SIG-M5 (cell line): Measurements from ENCODE around the gene UBE2G1.
"Not testable (repeated sequence)": the region's sequence is repeated elsewhere in the genome, so short reads cannot be mapped to it uniquely, and the experiment has no call there.

ENCODE experiments used
- DNase-seq: peaks from one replicate; lab custom pipeline; 2025; lab: John Stamatoyannopoulos, UW

UBE2G1 gene

DNA sequence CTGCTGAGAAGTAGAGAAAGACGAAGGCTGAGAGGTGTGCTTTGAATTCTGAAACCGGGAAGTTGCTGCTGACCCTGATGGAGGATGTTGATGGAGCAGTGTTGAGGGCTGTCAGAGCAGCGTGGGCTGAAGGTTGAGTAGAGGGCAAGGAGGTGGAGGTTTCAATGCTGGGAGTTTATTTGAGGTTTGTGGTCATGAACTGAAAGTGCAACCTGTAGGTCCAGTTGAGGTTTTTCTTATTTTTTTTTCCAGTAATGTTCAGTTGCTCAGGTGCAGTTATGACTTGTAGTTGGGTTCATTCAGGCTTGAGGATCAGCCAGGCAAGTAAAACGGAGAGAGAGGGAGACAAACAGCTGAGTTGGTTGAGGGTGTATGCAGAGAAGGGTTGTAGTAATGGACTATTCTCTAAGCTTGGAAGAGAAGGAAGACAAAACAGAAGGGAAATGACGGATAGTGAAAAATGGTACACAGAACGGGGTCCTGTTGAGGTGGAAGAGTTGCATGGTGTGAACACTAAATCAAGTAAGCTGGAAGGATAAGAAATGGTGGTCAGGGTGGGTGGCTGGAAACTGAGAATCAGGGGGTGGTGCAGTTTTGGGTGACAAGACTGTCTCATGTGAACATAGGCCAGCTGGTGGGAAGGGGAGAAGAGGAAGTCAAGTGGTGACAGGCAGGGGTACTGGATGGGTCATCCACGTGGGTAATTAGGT, 8.7 kb upstream of the UBE2G1 start:
- no peak for DNase-seq

DNA sequence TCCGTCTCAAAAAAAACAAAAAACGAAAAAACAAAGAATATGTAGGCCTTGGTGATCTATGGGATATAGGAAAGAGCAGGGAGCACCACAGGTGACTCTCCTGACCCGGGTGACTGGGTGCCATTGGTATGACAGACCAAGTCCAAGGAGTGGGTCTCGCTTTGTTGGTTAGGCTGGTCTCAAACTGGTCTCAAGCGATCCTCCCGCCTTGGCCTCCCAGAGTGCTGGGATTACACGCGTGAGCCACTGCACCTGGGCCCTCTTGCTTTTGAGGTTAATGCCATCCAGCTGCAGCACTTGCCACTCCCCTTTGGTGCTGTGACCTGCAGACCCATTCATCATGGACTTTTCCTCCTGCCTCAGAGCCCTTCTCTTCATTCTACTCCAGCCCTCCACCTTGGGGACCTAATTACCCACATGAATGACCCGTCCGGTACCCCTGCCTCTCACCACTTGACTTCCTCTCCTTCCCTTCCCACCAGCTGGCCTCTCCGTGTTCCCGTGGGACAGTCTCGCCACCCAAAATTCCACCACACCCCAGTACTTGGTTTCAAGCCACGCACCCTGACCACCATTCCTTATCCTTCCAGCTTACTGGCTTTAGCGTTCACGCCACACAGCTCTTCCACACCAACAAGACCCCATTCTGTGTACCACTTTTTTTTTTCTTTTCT, 3.2 kb upstream of the UBE2G1 start:
- DNase-seq, result no peak

DNA sequence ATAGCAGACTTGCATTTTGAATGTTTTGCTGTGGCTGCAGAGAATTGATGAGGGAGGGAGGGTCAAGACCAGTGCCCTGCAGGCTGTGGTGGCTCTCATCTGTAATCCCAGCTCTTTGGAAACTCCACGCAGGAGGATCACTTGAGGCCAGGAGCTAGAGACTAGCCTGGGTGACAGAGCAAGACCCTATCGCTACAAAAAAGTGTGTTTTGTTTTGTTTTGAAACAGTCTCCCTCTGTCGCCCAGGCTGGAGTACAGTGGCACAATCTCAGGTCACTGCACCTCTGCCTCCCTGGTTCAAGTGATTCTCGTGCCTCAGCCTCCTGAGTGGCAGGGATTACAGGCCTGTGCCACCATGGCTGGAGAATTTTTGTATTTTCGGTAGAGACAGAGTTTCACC, 1.9 kb upstream of the UBE2G1 start:
- no peak for DNase-seq

DNA sequence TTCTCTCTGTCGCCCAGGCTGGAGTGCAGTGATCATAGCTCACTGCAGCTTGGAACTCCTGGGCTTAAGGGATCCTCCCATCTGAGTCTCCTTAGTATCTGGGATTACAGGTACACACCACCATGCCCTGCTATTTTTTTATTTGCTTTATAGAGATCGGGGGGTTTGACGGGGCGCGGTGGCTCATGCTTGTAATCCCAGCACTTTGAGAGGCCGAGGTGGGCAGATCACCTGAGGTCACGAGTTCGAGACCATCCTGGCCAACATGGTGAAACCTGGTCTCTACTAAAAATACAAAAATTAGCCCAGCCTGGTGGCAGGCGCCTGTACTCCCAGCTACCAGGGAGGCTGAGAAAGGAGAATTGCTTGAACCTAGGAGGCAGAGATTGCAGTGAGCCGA, 702 bp upstream of the UBE2G1 start:
- not testable (repeated sequence) for DNase-seq

DNA sequence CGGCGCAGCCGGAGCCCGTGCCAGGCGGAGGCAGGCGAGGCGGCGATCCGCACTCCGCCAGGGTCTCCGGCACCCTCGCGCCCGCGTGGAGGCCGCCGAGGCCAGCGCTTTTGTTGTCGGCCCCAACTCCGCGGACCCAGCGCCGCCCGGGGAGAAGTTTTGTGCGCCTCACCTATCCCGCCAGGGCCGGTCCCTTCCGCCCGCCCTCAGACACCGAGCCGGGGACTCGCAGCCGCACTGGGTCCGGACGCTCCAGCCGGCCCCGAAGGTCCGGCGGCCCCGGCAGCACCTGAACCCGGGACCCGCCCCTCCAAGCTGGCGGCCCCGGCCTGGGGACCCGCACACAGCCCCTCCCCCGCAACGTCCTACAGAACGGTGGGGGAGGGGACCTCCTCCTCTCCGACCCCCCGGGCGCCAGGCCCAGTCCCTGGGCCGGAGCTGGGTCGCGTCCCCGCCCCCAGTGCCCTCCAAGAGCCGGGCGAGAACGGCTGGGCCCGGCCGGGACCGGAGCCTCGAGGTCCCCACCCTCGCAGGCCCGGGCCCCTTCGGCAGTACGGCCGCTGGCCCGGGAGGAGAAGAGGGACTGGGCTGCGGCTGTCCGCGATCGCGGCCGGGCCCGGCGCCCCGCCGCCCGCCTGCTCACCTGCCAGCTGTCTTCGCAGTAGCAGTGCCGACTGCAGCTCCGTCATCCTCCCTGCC, 698 bp downstream of the UBE2G1 start:
- DNase-seq, result no peak

DNA sequence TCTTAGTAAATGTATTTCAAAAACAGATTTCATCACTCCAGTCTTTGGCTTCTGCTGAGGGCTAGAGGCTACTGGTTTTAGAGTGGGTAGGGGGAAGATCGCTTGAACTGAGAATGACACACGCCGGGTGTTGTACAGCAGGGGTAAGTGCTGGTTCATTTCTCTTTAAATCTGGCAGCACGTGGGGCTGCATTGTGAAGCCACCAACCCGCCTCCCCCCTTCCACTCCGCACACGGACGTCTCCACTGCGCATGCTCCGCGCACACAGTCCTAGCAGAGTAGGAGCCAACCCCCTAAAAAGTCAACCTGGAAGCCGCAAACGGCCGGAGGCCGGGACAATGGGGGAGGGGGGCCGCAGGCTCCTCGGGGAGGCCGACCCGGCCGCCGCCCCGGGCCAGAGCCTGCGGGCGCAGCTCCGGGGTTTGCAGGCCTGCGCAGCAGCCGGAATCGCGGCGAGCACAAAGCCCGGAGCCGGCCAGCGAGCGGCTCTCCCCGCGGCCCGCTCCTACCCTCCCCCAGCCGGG, 1.3 kb downstream of the UBE2G1 start:
- DNase-seq, result peak; percentile 62

DNA sequence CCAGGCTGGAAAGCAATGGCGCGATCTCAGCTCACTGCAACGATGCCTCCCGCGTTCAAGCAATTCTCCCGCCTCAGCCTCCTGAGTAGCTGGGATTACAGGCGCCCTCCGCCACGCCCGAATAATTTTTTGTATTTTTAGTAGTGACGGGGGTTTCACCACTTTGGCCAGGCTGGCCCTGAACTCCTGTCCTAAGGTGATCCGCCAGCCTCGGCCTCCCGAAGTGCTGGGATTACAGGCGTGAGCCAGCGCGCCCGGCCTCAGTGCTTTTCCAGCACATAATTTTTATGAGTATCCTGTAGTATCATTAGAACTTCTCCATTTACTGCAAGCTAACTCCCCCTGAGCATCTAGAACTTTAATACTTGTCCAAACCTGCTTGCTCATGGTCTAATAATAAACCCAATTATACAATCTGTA, 1.8 kb downstream of the UBE2G1 start:
- DNase-seq, result no peak

DNA sequence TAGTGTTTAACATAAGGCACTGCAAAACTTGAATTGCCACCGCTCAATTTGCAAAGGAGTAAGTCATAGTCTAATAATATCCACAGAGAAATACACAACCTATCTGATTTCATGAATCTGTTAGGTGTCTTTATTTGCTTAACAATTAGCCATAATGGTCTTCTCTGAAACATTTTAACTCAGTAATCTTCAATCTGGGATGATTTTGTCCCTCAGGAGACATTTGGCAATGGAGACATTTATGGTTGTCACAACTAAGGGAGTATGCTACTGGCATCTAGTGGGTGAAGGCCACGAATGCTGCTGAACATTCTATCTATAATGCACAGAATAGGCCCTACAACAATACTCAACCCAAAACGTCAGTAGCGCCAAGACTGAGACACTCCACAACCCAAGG, 4.3 kb downstream of the UBE2G1 start:
- DNase-seq, result no peak

DNA sequence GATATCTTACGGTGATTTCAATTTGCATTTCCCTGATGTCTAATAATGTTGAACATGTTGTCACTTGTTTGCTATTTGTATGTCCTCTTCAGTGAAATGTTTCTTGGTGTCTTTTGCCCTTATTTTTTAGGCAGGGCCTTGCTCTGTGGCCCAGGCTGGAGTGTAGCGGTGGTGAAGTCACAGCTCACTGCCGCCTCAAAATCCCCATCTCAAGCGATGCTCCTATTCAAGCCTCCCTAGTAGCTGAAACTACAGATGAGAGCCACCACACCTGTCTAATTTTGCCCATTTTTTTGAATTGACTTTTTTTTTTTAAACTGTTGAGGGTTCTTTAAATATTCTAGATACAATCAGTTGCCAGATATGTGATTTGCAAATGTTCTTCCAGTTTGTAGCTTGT, 8.3 kb downstream of the UBE2G1 start:
- no peak for DNase-seq

DNA sequence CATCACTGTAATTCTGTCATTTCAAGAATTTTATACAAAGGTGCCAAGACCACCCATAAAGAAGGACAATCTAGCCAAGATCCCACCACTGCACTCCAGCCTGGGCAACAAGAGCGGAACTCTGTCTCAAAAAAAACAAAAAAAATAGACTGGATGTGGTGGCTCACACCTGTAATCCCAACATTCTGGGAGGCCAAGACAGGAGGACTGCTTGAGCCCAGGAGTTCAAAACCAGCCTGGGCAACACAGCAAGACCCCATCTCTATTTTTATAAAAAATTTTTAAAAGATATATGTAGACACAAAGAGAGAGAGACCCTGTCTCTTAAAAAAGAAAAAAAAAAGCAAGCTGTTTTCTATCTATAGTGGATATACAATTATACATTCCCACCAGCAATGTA, 8.8 kb downstream of the UBE2G1 start:
- no peak for DNase-seq

DNA sequence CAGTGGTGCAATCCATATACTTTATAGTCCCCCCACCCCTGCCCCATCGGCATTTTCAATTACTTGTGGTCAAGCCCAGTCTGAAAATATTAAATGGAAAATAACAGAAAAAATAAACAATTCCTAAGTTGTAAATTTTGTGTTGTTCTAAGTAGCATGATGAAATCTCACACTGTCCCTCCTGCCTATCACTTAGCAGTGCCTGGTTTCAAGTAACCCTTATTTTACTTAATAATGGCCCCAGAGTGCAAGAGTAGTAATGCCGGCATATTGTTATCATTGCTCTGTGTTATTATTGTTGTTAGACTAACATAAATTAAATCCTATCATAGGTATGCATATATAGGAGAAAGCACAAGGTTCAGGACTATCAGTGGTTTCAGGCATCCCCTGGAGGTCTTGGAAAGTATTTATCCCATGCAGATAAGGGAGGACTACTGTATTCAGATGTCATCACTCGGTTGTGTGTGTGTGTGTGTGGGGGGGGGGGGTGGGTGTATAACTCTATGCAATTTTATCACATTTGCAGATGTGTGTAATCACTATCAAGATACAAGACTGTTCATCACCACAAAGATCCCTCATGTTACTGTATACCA, 9.3 kb downstream of the UBE2G1 start:
- no peak for DNase-seq

DNA sequence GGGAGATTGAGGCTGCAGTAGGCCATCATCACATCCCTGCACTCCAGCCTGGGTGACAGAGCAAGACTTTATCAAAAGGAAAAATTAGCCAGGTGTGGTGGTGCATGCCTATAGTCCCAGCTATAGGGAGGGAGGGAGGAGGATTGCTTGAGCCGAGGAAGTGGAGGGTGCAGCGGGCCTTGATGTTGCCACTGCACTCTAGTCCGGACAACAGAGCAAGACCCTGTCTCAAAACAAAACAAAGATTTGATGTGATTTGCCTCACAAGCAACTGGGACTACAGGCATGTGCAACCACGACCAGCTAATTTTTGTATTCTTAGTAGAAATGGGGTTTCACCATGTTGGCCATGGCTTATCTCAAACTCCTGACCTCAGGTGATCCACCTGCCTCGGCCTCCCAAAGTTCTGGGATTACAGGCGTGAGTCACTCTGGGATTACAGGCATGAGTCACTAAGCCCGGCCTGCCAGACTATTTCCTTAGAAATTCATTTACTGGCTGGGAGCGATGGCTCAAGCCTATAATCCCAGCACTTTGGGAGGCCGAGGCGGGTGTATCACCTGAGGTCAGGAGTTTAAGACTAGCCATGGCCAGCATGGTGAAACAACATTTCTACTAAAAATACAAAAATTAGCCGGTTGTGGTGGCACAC, 11.5 kb downstream of the UBE2G1 start:
- DNase-seq, result no peak

DNA sequence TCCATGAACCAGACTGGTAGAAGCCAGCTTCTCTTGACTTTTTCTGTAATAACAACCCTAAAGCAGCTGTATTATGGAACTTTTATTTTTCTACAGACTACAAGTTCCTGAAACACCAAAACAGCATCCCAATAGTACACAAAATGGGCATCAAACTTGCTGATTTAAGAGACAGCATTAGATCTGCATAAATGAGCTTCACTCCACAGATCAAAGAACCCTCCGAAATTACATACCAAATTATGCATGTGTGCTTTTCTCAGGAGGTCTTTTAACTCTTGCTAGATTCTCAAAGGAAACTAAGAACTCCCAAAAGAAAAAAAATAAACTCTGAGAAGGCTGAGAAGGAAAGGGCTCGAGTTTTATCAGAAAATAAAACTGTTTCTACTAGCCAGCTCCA, 12.3 kb downstream of the UBE2G1 start:
- DNase-seq, result no peak

DNA sequence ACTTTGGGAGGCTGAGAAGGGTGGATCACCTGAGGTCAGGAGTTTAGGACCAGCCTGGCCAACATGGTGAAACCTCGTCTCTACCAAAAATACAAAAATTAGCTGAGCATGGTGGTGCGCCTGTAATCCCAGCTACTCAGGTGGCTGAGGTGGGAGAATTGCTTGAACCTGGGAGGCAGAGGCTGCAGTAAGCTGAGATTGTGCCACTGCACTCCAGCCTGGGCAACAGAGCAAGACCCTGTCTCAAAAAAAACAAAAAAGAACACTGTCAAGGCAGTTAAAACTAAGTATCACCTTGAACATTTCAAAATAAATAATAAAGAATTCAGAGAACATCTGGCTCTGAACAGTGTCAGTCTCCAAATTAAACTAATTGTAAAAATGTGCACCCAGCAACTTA, 16.3 kb downstream of the UBE2G1 start:
- DNase-seq, result not testable (repeated sequence)

DNA sequence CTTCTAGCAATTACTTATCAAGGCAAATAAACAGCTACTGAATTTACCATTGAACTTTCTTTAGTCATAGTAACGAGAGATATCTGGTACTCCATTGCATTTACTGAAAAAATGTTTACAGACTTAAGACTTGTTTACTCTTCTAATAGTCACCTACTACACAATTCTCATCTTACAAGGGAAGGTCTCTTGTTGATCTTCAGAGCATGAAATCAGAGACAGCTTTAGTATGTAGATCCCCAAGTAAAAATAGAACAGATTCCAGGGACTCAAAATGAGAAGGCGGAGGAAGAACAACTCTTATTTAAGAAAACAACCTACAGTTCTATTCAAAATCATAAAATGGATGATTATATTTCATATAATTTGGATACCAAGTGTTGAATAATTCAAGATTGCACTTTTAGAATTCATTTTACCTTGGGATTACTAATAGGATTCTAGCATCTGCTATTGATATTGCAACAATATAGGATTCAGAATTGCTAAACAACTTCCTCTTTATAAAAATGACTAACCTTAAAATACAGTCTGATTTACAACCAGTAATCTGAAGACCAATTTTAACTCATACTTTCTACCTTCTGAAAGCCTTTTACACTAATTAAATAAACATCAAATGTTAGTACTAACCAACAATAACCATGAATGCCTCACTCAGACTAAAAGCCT, 20.8 kb downstream of the UBE2G1 start:
- DNase-seq, result no peak

DNA sequence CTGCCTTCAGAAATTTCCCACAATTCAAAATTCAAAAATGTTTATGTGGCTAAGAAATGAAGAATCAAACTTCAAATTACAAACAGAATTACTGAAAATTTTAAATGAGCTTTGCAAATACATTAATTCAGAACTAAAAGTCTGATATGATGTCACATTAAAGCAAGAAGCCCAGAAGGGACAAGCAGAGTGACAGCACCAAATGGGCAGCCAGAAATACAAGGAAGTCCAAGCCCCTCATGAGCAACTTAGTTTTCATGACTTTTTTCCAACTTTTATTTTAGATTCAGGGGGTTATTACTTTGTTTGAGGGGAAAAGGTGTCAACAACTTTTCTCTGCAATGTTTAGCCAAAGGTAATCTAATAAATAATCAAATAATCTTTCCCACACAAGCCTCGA, 21.5 kb downstream of the UBE2G1 start:
- DNase-seq, result no peak

DNA sequence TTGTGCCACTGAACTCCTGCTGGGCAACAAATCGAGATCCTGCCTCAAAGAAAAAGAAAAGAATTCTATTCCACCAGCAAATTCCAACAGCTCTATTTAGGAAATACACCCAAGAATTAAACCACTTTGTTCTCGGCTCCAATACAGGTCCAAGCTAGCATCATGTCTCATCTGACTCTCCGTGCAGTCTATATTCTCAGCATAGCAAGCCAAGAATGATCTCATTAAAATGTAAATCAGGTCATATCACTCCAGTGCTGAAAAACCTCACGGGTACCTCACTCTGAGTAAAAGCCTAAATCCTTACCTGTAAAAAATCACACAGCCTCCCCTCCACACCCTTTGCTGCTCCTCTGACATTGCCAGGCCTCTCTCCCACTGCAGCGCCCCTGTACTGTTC, 23.9 kb downstream of the UBE2G1 start:
- DNase-seq, result no peak

DNA sequence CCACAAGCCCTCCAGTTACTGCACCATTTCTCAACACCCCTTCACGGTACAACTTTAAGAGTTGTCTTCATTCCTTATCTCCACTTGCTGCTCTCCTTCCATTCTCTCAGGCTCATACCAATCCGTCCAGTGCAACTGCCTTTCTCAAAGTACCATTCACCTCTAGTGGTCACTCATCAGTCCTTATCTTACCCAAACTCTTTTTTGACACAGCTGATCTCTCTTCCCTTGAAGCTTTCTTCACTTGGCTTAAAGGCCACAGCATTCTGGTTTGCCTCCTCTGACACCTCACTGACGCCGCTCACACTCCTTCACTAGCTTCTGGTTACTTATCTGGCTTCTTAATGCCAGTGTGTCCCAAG, 24.9 kb downstream of the UBE2G1 start:
- DNase-seq, result no peak

DNA sequence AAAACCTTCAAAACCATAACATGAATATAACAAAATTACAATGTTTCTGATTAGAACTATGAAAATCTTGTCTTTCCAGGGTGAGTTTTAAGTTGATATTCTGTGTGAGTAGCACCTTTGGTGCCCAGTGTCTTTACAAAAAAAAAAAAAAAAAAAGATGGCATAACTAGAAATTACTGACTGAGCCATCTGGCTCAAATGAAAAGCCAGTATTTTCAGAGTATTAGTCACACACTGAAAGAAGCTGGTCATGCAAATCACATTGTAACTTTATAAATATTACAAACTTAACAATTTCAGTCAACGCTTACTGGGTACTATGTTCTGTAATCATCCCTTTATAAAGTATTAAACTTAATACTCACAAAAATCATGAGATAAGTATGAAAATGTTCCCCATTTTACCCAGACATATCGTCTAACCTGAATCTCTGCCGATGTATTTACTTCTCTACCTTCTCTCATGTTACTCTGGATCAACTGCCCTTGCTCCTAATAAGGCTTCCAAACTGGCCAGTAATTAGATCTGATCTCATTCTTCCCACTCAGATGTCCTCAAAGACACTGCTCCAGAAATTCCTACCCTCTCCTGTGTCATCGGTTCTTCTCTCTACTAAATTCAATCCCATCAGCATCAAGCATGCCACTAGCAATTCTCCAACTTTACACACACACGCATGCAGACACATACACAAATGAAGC, 25.4 kb downstream of the UBE2G1 start:
- DNase-seq, result no peak

DNA sequence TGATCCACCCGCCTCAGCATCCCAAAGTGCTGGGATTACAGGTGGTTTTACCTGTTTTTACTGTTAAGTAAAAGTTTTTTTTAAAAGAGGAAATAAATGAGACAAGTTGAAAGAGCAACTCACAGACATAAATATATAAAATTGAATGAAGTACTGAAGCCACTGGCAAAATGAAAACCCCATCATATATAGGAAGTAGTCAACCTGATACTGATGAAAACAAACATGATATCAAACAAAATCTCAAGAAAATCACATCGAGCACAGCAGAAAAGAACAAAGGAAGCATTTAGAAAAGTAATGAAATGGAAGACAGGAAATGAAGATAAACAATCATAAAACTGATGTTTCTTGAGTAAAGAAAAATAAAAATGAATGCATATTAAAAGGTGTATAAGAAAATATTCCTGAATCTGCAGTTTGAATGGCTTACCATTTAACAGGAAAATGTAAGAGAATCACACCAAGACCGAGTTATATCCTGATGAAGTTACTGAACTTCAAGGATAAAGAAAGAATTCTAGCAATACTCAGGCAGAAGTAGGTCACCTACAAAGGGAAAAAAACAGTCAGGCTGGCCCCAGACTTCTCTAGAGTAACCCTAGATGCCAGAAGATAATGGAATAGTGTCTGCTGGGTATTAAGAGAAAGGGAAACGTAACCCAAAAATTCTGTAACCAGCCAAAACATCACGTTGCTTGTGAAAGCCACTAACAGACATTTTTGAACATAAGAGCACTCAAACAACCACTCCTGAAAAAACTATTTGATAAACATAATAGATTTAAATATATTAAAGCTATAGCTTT, 31.5 kb downstream of the UBE2G1 start:
- DNase-seq, result no peak
